GM21717 (cell line): ENCODE data around the gene LHB.
"Not testable (repeated sequence)": the region's sequence is repeated elsewhere in the genome, so short reads cannot be mapped to it uniquely, and the experiment has no call there.

Experiments
- ATAC-seq: cut with Tn5 transposase; IDR thresholded peaks from one replicate; pipeline ENCODE4 v1.9.1; 2021; ENCODE audit warnings: mild to moderate bottlenecking, moderate library complexity; ENCODE audit not compliant: unreplicated experiment

Gene LHB

GRCh38 chr19:49038557-49039276 lies 21.8 kb upstream of the LHB start:
- not testable (repeated sequence) for ATAC-seq

DNA sequence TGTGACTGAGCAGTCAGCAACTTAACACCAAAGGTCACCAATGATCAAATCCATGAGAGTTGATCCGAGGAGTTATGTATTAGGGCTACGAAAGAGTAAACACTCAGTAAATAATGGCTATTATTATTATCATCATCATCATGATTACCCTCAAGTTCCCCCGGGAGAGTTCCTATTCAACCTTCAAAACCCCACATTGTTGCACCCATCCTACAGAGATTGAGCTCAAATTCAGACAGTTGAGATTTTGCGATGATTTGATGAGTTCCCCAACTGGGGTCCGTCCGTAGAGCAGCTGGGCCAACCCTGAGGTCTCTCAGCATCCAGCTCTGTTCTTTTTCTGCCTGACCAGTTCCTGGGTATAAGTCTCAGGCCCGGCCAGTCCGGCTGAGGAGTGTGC lies 21.2 kb upstream of the LHB start:
- not testable (repeated sequence) for ATAC-seq

DNA sequence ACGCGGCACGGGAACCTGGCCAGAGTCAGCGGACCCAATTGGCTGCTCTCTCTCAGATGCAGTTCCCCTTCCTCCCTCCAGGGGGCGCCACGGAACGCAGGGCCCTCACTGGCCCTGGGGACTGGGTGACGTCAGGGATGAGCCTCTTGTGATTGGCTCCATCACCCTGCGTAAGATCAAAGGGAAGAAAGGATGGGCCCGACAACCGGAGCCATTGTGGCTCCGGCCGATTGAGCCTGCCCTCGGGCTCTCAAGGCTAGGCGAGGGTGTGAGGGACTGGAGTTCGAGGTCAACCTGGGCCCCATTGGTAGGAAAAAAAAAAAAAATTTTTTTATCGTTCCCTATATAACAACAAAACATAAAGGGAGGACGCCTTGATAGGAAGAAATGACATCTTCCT lies 19.9 kb upstream of the LHB start, which contains the start of gene CGB1:
TSS of gene CGB1 (minus strand) at position 81 of the 400 bp plus-strand sequence. CDS start 184 bp downstream, outside the sequence.
- not testable (repeated sequence) for ATAC-seq

DNA sequence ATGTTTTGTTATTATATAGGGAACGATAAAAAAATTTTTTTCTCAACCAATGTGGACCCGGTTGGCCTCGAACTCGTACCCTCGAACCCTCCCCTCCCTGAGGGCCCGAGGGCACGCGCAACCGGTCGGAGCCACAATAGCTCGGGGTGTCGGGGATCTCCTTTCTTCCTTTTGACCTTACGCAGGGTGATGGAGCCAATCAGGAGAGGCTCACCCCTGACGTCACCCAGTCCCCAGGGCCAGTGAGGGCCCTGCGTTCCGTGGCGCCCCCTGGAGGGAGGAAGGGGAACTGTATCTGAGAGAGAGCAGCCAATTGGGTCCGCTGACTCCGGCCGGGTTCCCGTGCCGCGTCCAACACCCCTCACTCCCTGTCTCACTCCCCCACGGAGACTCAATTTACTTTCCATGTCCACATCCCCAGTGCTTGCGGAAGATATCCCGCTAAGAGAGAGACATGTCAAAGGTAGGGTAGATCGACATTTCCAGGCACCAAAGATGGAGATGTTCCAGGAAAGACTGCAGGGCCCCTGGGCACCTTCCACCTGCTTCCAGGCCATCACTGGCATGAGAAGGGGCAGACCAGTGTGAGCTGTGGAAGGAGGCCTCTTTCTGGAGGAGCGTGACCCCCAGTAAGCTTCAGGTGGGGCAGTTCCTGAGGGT lies 14.9 kb upstream of the LHB start, which contains the start of gene CGB2:
TSS of gene CGB2 (plus strand) at position 249 of the 660 bp plus-strand sequence. CDS start at position 455, 206 bp downstream.
- not testable (repeated sequence) for ATAC-seq

GRCh38 chr19:49030323-49030722 lies 13.4 kb upstream of the LHB start:
- not testable (repeated sequence) for ATAC-seq

DNA sequence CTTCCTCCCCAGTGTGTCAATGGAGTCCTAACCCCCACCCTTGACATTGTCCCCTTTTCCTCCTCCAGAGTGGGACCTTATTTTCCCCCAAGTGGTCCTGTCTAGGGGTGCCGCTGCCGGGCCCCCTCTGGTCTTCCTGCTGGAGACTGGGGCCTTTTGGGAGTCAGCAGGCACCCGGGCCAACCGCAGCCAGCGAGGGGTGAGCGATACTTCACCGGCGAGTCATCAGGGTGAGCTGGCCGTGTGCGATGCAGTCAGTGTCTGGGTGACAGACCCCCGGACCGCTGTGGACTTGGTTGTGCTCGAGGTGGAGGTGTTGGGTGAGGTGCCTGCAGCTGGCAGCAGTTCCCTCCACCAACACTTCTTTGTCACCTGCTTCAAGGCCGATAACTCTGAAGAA lies 12.9 kb upstream of the LHB start:
- ATAC-seq = not testable (repeated sequence)

GRCh38 chr19:49028686-49029085 lies 11.8 kb upstream of the LHB start:
- ATAC-seq = not testable (repeated sequence)

DNA sequence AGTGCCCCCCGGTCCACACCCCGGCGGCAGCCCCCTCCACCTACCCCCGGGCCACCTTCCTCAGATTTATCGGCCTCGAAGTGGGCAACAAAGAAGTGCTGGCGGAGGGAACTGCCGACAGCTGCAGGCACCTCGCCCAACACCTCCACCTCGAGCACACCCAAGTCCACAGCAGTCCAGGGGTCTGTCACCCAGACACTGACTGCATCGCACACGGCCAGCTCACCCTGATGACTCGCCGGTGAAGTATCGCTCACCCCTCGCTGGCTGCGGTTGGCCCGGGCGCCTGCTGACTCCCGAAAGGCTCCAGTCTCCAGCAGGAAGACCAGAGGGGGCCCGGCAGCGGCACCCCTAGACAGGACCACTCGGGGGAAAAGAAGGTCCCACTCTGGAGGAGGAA lies 8.7 kb upstream of the LHB start:
- not testable (repeated sequence) for ATAC-seq

- ATAC-seq = not testable (repeated sequence)
Measured at GRCh38 chr19:49025088-49025487, 8.2 kb upstream of the LHB start.

- not testable (repeated sequence) for ATAC-seq
Measured at GRCh38 chr19:49024233-49024632, 7.3 kb upstream of the LHB start, which contains the start of gene CGB3. CGB3 (minus strand) TSS chr19:49024333; CDS start chr19:49023971, 362 bp downstream.

DNA sequence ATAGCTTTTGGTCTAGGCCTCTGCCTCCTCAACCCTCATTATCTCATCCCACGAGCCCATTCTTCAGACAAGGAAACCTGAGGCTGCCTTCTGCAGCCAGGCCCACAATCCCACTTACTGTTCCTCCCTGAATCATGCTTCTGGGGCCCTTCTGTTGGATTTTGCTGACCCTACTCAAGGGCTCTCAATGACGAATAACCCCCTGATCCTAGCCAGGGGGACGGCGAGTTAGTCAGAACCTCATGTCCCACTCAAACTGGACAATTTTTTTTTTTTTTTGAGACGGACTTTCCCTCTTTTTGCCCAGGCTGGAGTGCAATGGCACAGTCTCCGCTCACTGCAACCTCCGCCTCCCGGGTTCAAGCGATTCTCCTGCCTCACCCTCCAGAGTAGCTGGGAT lies 5.2 kb upstream of the LHB start:
- no peak for ATAC-seq

- no peak for ATAC-seq
Measured at GRCh38 chr19:49020931-49021895, 4.3 kb upstream of the LHB start.

GRCh38 chr19:49020342-49020741 lies 3.5 kb upstream of the LHB start:
- ATAC-seq = no peak

GRCh38 chr19:49019242-49019932 lies 2.5 kb upstream of the LHB start:
- ATAC-seq = no peak

GRCh38 chr19:49018388-49019241 lies 1.7 kb upstream of the LHB start:
- not testable (repeated sequence) for ATAC-seq

- ATAC-seq = no peak
Measured at GRCh38 chr19:49017666-49018351, 918 bp upstream of the LHB start.

DNA sequence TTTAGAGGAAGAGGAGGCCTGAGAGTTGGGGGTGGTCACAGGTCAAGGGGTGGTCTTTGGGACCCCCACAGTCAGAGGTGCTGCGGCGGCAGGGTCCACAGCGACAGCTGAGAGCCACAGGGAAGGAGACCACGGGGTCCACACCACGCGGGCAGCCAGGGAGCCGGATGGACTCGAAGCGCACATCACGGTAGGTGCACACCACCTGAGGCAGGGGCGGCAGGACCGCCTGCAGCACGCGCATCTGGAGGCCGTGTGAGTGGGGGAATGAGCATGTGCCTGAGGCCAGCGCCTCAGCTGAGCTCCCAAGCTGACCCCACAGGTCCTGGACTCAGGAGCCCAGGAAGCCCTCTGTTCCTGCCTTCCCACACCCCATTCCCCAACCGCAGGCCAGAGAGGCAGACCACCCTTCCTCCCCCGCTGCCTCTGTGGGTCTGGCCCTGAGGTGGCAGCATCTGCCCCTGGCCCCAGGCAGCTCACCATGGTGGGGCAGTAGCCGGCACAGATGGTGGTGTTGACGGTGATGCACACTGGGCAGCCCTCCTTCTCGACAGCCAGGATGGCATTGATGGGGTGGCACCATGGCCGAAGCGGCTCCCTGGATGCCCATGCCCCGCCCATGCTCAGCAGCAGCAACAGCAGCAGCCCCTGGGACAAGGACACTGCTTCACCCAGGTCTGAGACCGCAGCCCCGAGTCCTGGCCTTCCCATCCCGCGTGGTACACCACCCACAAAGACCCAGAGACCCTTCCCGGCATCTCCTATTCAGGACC lies 638 bp downstream of the LHB start:
- no peak for ATAC-seq

DNA sequence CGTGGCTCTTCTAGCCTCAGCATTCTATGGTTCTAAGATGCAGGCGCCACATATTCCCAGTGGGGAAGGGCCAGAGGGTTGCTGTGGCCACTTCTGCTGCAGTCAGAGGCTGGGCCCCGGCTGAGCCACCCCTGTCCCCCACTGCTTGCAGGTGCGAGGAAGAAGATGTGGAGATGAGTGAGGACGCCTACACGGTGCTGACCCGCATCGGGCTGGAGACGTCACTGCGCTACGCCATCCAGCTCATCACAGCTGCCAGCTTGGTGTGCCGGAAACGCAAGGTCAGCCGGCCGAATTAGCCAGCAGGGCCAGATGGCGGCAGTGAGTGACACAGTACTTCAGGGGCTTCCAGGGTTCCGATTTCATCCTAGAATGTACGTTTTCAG lies 2.0 kb downstream of the LHB start:
- ATAC-seq = no peak
